GM08714 (cell line): Measurements from ENCODE around the gene C17orf100.
"Not testable (repeated sequence)": the region's sequence is repeated elsewhere in the genome, so short reads cannot be mapped to it uniquely, and the experiment has no call there.

Experiments used
- H3K4me3 ChIP-seq: fragments of 200-500 bp; sonication (Bioruptor generic); 2 replicates; pipeline ENCODE4 v1.5.1; 2014; ENCODE audit warnings: mild to moderate bottlenecking, low read length, inconsistent platforms
- ZNF274 ChIP-seq: IDR thresholded peaks from 2 replicates; pipeline ENCODE4 v1.6.1; 2012; ENCODE audit warnings: mild to moderate bottlenecking, low read depth, low read length

Gene C17orf100

GRCh38 chr17:6690641-6691040 lies 39.1 kb downstream of the C17orf100 start:
- H3K4me3 ChIP-seq = no peak overlapping the region

GRCh38 chr17:6691546-6691945 lies 40.0 kb downstream of the C17orf100 start:
- no peak for TF ChIP-seq ZNF274
- no peak overlapping the region for H3K4me3 ChIP-seq

More at GRCh38 chr17:6690641-6691040, 39.1 kb downstream of the C17orf100 start:
- TF ChIP-seq ZNF274 = no peak

- H3K4me3 ChIP-seq = not testable (repeated sequence)
Measured at GRCh38 chr17:6691958-6692357, 40.4 kb downstream of the C17orf100 start.

GRCh38 chr17:6695051-6695450 lies 43.5 kb downstream of the C17orf100 start:
- no peak overlapping the region for H3K4me3 ChIP-seq
- no peak for TF ChIP-seq ZNF274

- H3K4me3 ChIP-seq = no peak overlapping the region
- TF ChIP-seq ZNF274 = no peak
Measured at GRCh38 chr17:6695565-6695964, 44.0 kb downstream of the C17orf100 start.

- TF ChIP-seq ZNF274 = no peak
- no peak overlapping the region for H3K4me3 ChIP-seq
Measured at GRCh38 chr17:6696906-6697305, 45.3 kb downstream of the C17orf100 start.

GRCh38 chr17:6698004-6698403 lies 46.4 kb downstream of the C17orf100 start:
- no peak for TF ChIP-seq ZNF274

GRCh38 chr17:6699997-6700947 lies 48.7 kb downstream of the C17orf100 start:
- TF ChIP-seq ZNF274 = no peak
- H3K4me3 ChIP-seq = no peak overlapping the region

More at GRCh38 chr17:6698004-6698403, 46.4 kb downstream of the C17orf100 start:
- H3K4me3 ChIP-seq = no peak overlapping the region

GRCh38 chr17:6700948-6701307 lies 49.4 kb downstream of the C17orf100 start:
- H3K4me3 ChIP-seq = no peak overlapping the region
- TF ChIP-seq ZNF274 = no peak

- no peak for TF ChIP-seq ZNF274
- H3K4me3 ChIP-seq = no peak overlapping the region
Measured at GRCh38 chr17:6701719-6702118, 50.2 kb downstream of the C17orf100 start.

GRCh38 chr17:6702567-6703215 lies 51.1 kb downstream of the C17orf100 start:
- no peak for TF ChIP-seq ZNF274
- H3K4me3 ChIP-seq = no peak overlapping the region
